Activated T-cell treated with anti-CD3 and anti-CD28 coated beads for 4 hours (primary cell): Measurements from ENCODE around the gene NXN.
"Not testable (repeated sequence)": the region's sequence is repeated elsewhere in the genome, so short reads cannot be mapped to it uniquely, and the experiment has no call there.

Experiments used
- DNase-seq: peaks from one replicate; pipeline ENCODE4 v3.0.0-alpha.2; 2020

Gene NXN

DNA sequence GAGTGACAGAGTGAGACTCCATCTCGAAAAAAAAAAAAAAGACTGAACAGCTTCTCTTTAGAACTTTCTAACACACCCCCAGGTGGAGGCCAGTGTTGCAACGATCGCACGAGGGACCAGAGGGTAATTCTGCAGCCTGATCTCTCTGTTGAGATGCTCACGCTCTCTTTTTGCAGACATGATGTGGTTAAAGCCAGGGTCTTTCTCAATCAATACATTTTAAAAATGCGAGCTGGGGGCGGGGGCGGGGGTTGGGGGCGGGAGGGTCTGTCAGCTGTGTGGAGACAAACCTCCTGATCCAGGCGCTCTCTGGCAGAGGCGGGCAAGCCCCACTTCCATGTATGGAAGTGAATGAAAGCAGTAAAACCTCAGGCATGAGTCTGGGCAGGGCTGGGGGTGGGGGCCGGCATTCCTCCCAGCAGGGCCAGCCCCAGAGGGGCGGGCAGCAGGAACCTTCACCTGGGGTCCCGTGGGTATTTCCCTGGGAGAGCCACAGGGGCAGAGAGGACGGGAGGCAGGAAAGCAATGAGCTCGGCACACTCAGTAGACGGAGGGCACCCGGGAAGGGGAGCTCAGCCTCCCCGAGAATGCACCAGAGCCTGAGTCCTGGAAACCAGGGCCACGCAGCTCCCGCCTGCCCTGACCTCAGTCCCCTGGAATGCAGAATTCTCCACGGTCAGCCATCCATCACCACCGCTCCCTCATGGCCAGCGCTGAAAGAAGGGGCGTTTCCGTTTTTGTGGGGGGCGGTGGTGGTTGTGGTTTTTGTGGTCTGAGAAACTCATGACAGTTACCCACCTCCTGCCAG, 28.0 kb downstream of the NXN start:
- DNase-seq: no peak

DNA sequence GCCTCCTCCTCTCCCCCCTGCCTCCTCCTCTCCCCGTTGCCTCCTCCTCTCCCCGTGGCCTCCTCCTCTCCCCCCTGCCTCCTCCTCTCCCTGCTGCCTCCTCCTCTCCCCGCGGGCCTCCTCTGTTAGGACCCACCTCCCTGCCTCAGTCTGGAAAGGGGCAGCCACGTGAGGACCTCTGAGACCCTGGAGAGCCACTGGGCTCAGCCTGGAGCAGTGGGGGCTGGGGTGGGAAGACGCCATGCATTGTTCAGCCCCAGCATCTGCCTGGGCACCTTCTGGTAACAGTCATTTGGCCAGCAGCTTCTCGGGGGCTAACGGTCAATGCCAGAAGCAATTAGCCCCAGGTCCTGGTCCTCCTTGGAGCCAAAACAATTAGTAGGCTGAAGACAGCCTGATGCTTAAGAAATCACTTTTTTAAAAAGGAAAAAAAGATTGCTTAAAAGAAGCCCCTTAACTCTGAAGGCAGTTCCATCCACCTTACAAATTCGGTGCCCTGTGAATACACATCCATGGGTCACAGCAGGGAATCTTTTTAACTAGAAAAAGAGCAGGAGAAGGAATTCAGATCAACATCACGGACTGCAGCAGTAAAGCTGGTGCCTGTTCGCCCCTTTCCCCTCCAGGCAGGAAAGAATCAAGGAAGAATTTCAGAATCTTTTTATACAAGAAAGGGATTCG, 29.8 kb downstream of the NXN start:
- no peak for DNase-seq

DNA sequence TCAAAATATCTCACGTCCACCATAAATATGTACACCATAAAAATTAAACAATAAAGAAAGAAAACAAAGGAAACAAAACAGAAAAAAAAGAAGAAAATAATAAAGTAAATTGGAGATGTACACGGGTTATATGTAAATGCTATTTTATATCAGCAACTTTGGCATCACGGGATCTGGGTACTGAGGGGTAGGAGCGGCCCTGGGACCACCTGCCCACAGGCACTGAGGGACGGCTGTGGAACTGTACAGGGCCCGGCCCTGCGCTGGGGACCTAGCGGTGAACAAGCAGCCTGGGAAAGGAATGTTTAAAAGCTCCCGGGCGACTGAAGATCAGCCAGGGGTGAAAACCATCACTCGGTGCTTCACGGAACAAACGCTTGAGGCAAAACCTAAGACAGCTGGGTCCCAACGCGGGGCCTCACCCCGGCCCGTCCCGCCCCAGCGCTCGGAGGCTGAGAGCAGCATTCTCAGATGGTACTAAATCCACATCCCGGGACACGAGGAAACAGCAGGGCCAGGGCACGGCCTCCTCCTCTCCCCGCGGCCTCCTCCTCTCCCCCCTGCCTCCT, 31.2 kb downstream of the NXN start:
- DNase-seq: no peak

DNA sequence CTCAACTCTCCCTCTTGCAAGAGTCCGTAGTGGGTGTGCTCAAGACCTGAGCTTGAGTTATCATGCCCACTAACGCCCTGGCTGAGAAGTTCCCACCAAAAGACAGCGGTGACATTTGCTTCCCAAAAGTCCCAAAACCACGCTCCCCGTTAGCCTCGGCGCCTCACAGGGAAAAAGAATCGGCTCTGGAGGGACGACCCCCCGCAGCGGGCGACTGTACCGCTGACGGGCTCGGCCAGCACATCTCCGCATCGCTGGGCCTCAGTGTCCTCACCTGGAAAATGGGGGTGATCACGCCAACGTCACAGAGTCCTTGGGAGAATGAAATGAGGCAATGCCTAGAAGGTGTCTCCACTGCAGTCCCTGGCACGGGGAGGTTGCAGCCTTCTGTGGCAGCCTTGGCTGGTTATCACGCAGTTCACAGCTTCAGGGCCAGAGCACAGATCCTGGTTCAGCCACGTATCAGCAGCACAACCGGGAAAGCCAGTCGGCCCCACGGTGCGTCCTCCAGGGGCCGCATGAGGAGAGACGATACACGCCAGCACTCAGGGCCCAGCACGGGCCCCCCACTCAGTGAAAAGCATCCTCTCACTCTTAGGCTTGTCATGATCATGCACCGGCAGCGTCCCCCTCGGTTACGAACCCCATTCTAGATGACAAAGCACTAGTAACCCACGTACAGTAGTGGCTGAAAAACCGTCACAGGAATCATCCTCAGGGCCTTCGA, 32.9 kb downstream of the NXN start:
- DNase-seq: no peak

DNA sequence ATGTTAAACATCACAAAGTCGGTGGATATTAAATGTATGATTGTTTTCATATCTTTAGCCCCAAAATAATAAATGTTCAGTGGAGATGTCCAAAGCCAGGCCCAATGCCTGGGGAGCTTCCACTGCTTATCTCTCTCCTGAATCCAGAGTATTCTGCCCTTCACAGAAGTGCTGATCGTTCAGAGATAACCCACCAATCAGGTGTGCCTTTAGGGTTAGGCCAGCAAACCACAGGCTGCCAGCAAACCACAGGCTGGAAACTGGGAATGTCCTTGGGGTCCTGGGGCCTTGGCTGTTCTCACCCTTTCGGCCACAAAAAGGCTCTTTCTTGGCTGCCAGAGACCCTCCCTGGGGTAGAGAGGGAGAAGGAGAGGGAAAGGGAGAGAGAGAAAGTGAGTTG, 33.9 kb downstream of the NXN start:
- DNase-seq: no peak

DNA sequence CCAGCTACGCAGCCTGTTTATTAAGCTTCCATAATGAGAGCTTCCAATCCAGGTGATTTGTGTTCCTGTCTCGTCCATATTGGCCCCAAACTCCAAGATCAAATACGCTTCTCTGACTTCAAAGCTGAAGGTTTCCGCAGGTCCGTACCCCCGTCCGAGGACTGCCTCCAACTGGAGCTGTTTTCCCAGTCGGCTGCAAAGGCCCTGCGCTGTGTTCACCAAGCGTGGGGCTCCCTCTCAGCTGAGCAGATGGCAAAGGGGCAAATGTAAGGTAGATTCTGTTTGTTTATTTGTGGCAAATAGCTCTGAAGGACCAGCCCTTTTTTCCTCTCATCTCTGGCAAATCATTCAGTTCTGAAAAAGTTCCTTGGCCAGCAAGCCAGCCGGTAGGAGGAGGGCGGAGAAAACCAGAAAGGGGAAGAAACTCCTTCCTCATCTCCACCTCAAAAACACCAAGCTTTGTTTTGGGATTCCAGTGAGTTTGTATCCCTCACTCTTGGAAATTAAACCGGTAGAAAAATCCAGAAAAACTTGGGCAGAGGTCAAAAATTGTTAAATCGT, 35.2 kb downstream of the NXN start:
- DNase-seq: no peak

DNA sequence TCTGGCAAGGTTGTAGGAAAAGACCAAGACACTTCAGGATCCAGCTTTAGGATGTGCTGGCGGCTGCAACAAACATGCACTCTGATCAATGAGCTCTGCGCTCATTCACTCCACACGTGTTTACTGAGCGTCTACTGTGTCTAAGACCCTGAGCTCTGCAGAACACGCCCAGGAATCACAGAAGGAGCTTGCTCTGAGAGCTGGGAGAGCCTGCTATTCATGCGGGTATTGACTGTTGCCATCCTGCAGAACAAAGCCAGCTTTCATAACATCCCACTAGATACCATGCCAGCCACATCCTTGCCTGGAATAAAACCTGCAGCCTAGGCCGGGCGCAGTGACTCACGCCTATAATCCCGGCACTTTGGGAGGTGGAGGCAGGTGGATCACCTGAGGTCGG, 44.1 kb downstream of the NXN start:
- DNase-seq: no peak

DNA sequence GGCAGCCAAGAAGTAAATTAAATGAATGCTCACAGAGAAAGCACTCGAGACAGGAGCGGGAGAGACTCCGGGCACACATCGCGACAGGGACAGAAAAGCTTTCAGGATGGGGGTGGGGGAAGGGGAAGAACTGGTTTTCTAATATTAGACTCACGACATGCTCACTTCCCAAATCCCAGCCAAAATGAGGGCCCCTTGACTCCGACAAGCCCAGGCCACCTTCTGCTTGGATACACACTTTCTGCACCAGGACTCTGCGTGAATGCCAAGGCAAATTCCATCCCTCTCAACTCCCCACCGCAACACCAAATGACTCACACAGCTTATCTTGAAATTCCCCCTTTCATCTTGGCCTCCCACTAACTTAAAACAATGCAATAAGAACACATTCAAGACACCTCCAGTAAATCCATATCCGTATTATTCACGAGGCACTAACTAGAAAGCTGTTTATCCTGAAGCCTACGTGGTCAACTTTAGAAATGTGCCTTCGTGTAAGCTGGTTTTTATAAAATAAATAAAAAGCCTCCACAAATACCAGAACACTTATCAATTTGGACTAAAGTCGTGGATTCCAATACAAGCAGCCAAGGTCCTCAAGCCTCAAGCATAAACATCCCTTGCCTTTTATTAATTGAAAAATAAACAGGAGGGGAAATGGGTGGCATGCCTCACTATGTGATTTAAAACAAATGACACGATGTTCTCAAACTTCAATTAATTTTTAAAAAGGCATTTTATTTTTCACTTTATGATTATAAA, 46.1 kb downstream of the NXN start:
- DNase-seq: no peak

DNA sequence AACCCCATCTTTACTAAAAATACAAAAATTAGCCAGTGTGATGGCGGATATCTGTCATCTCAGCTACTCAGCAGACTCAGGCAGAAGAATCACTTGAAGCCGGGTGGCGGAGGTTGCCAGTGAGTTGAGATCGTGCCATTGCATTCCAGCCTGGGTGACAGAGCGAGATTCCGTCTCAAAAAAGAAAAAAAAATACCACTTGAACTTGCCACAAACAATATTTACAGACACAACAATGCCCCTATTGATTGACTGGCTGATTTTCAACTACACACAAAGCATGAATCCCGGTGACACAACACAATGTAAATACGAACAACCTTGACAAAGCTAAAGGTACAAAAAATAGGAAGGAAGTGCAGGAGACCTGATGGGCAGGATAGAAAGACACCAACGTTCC, 49.3 kb downstream of the NXN start:
- DNase-seq: no peak

DNA sequence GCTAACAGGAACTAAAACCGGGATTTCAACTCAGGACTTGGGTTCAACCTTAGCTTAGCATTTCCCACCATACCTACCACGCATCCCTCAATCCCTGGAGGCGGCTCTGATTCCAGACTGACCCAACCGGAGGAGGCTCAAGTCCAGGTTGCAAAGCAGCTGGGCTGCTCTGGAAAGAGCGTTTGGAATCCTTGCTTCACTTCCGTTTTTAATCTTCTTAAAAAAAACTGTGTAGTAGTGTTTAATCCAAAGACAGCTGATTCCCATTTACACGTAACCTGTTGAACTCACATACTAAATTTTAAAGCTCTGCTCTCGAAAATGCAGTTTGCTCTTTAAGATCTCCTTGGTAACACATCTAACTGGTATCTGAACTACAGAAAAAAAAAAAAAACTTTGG, 50.0 kb downstream of the NXN start:
- DNase-seq: no peak

DNA sequence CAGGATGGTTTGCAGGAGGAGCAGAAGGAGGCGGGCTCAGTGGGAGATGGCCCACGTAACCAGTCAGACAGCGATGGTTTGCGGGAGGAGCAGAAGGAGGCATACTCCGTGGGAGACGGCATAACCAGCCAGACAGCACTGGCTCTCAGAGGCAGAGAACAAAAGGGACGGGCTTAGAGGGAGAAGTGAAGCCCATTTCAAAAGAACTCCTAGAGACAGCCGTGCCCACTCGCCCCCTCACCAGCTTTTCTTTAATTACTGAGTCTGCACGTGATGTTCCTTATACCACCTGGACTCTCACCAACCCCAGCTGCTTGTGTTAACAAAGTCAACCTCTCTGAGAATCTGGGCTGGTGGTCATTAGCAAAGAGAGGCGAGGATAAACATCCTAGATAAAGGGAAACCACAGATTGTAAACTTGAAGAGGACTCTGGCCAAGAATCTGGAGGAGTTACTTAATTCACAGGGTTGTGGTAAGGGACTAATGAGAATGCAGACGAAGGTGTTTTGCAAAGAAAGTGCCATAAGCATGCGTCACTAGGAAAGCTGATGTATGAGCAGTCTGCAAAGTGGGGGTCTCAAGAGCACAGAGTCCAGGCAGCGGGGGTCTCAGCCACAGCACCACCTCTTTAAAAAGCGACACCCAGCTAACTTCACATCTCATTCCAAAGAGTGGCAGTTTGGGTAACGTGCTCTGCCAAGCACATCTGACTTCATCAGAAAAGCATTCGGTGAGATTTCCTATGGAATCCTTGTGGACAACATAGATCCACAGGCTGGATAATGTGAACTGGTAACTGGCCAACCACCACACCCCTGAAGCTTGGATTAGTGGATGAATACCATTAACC, 51.7 kb downstream of the NXN start:
- no peak for DNase-seq

DNA sequence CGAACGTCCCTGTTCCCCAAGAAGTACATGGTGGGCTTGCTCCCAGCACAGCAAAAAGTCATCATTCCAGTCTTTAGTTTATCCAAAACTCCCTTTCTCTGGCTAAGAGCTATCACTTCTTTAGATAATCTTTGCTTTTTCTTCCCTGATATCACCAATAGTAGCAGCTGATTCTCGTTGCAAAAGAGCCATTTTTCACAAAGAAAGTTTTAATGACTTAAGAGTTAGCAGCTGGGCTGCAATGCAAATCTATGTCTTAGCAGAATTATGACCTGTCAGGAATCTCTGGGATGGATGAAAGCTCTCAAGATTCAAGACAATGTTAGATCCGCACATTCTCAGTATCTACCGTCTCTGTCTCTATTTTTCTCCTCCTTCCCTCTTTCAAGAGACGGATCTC, 53.8 kb downstream of the NXN start:
- DNase-seq: no peak

DNA sequence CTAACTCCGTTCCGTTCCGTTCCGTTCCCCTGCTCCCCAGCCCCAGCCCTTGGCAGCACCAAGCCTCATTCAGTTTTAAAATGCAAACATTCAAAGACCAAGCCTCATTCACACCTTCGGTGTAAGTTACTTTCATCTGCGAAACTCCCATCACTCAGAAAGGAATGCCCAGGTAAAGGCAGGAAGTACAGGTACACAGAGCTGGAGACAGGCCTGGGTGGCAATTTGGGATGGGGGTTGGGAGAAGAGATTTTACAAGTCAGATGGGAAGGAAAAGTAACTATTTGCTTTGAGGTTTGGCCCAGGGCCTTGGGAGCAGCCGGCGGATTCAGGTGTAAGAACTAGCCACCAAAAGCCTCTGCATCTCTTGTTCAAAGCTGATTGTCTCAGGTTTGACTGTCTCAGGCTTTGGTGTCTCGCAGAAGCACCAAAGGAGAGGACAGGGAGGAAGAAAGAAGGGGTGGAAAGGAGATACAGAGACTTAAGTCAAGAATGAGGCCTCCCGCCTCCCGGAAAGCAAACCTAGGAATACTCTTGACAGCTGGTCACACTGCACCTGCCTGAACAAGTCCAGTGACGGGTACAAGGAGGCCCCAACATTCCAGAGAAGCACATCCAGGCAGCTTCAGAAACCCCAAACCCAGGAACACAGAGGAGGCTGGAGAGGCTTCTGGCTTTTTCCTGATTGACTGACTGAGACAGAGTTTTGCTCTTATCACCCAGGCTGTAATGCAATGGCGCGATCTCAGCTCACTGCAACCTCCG, 54.7 kb downstream of the NXN start:
- no peak for DNase-seq

DNA sequence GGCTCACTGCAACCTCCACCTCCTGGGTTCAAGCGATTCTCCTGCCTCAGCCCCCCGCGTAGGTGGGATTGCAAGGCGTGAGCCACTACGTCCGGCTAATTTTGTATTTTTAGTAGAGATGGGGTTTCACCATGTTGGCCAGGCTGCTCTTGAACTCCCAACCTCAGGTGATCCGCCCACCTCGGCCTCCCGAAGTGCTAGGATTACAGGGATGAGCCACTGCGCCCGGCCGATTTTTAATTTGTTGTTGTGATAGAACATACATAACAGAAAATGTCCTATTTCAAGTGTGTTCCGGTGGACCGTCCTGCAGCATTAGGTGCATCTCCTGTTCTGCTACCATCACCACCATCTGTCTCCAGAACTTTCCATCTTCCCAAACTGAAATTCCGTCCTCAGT, 55.3 kb downstream of the NXN start:
- not testable (repeated sequence) for DNase-seq

DNA sequence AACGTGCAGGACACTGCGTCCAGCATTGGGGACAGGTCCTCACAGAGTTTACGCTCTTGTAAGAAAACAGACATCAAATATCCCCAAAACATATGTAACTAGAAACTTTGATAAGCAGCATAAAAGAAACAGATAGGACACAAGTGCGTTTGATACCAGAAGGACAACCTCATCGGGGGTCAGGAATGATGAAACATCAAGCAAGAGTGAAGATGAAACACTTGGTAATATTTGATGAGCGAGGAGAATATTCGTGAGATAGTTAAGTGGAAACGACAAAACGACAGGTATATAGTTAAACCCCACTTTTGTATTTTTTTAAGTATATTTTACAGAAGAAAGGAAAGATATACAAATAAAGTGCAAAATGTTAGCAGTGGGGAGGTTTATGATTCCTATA, 55.9 kb downstream of the NXN start:
- DNase-seq: no peak

DNA sequence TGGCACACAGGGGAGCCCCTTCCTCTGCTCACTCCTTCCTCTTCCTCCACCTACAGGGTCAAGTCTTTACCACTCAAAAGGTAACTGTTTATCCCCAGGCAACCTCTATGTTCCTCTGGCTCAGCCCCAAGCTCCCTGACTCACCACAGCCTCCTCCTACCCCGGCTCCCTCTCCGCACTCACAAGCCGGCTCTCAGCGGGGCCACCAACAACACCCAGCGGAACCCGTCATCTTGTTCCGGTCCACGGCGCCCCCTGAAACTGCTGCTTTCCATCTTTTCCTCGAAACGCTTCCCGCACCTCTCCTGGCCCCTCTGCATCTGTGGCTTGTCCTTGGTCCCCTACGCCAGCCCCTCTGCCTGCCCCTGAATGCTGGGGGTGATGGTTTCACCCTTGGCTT, 58.4 kb downstream of the NXN start:
- no peak for DNase-seq

DNA sequence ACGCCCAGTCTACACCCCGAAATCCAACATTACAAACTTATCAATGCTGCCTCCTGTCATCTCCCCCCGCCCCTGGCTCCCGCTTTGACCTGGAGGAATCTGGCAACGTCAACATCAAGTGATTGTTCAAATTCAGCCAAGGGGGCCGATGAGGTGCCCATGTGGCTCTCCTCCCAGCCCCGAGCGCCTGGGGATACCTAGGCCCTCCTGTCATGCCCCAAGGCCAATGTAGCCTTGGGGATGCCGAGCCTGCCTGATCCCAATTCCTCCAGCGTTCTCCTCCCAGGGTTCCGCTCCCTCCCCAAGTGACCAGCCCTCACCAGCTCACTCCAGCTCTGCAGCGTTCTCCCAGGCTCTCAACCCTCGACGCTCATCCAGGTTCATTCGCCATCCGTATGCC, 59.4 kb downstream of the NXN start:
- no peak for DNase-seq

DNA sequence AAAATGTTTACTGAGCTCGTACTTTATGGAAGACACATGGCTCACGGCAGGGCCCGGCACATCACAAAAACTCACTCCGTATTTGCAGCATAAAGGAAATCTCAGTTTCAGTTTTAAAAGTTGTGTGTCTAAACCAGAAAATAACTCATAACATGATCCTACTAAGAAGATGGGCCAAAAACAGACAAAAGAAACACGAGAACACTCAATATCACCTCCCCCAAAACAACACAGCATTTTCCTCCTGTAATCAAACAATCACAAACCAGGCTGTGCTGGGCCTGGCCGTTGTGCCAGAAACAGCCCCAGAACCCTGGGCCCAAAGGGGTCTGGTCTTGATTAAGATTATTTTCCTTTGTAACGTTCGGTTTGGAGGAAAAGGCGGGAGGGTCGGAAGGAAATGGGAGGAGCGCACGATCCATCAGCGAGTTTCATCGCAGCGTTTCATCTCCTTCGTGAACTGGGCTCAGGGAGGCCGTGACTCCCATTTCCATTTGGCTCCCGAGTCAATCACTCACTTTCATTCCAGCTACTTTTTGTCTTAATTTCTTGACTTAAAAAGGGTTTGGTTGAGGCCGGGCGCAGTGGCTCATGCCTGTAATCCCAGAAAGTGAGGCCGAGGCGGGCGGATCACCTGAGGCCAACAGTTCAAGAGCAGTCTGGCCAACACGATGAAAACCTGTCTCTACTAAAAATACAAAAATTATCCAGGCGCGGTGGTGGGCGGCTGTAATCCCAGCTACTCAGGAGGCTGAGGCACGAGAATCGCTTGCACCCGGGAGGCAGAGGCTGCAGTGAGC, 61.4 kb downstream of the NXN start:
- DNase-seq: no peak

DNA sequence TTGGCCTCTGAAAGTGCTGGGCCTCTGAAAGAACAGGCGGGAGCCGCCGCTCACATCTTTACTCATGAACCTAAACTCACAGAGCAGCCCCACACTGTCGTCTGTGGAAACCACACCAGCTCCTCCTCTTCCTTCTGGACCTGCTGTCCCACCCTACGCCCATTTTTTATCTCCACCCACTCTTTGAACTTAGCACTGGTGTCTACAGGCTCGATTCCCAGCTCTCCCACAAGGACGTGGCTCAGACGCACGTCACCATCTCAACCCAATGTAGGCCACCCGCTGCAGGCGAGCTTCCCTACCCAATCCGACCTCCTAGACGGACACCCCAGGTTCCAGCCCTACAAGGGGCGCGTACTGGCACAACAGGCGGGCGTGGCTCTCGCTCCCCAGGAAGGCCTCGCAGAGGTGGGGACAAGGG, 62.2 kb downstream of the NXN start:
- DNase-seq: no peak

DNA sequence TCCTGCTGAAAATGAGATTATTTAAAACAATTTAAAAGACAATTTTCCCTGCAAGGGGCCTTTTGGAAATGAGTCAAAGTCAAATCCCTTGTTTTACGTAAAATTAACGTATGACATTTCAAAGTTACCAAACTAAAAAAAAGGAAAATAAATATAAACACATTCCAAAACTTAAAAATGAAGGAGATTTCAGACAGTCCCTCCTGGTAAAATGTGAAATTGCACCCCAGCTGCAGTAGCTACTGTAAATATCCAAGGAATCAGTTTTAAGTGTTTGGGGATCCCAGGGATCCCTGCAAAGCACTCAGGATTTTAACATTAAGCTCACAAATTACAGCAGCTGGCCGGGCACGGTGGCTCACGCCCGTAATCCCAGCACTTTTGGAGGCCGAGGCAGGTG, 63.3 kb downstream of the NXN start:
- DNase-seq: no peak
